Stimulated activated naive CD8-positive, alpha-beta T cell treated with anti-CD3 and anti-CD28 coated beads, Interleukin-15, Interleukin-2, amounts not matched to agents 100 ng/mL and 50 ng/mL, for 24 hours (primary cell): Measurements from ENCODE around the gene CAB39.
"Not testable (repeated sequence)": the region's sequence is repeated elsewhere in the genome, so short reads cannot be mapped to it uniquely, and the experiment has no call there.

Experiments used
- H3K27ac Mint-ChIP-seq: one replicate; pipeline ENCODE4 v1.8.0; 2021; ENCODE audit warnings: mild to moderate bottlenecking, mixed read lengths
- H3K27me3 Mint-ChIP-seq: one replicate; pipeline ENCODE4 v1.8.0; 2021; ENCODE audit warnings: mixed read lengths
- H3K36me3 Mint-ChIP-seq: one replicate; pipeline ENCODE4 v1.8.0; 2021; ENCODE audit warnings: low read depth, mixed read lengths
- H3K4me1 Mint-ChIP-seq: one replicate; pipeline ENCODE4 v1.8.0; 2021; ENCODE audit warnings: low read depth, mixed read lengths
- H3K4me3 Mint-ChIP-seq: one replicate; pipeline ENCODE4 v1.8.0; 2021; ENCODE audit warnings: mild to moderate bottlenecking, mixed read lengths
- H3K9me3 Mint-ChIP-seq: one replicate; pipeline ENCODE4 v1.8.0; 2021; ENCODE audit warnings: mixed read lengths

CAB39 gene

GRCh38 chr2:230695551-230695950 is 17.1 kb upstream of the CAB39 start:
- no peak overlapping the region for H3K27ac Mint-ChIP-seq
- no peaks in the 10 kb centered on the region for H3K36me3 Mint-ChIP-seq

GRCh38 chr2:230696670-230697069 is 16.0 kb upstream of the CAB39 start:
- Mint-ChIP-seq H3K27ac (no peak overlapping the region), H3K9me3 (no peaks in the 10 kb centered on the region), H3K27me3 (no peaks in the 10 kb centered on the region), H3K36me3 (no peaks in the 10 kb centered on the region), H3K4me3 (no peak overlapping the region), H3K4me1 (peaks cover 14% of the 10 kb centered on the region)

More at GRCh38 chr2:230695551-230695950, 17.1 kb upstream of the CAB39 start:
- H3K4me1 Mint-ChIP-seq, result peaks cover 14% of the 10 kb centered on the region
- H3K4me3 Mint-ChIP-seq, result no peak overlapping the region
- no peaks in the 10 kb centered on the region for H3K9me3 Mint-ChIP-seq
- H3K27me3 Mint-ChIP-seq, result no peaks in the 10 kb centered on the region

- Mint-ChIP-seq H3K27ac (no peak overlapping the region), H3K9me3 (peaks cover 4% of the 10 kb centered on the region), H3K4me3 (no peak overlapping the region)
These were observed 15.0 kb upstream of the CAB39 start for GRCh38 chr2:230697676-230698075.

GRCh38 chr2:230698753-230699152 is 13.9 kb upstream of the CAB39 start:
- H3K36me3 Mint-ChIP-seq, result peaks cover 11% of the 10 kb centered on the region
- H3K27ac Mint-ChIP-seq, H3K4me3 Mint-ChIP-seq, H3K27me3 Mint-ChIP-seq, H3K9me3 Mint-ChIP-seq: not testable (repeated sequence)
- H3K4me1 Mint-ChIP-seq, result peaks cover 14% of the 10 kb centered on the region

More at GRCh38 chr2:230697676-230698075, 15.0 kb upstream of the CAB39 start:
- H3K4me1 Mint-ChIP-seq, result peaks cover 14% of the 10 kb centered on the region
- H3K36me3 Mint-ChIP-seq, result peaks cover 7% of the 10 kb centered on the region
- H3K27me3 Mint-ChIP-seq, result no peaks in the 10 kb centered on the region

- Mint-ChIP-seq H3K36me3 (peaks cover 11% of the 10 kb centered on the region), H3K4me1 (peaks cover 9% of the 10 kb centered on the region), H3K4me3 (no peak overlapping the region), H3K27me3 (no peaks in the 10 kb centered on the region), H3K9me3 (peaks cover 7% of the 10 kb centered on the region), H3K27ac (peak overlapping the region; percentile 11)
These were observed 12.2 kb upstream of the CAB39 start for GRCh38 chr2:230700447-230700846.

- no peak overlapping the region for H3K27ac Mint-ChIP-seq
- peaks cover 9% of the 10 kb centered on the region for H3K4me1 Mint-ChIP-seq
- H3K9me3 Mint-ChIP-seq, result peaks cover 7% of the 10 kb centered on the region
- peaks cover 11% of the 10 kb centered on the region for H3K36me3 Mint-ChIP-seq
- H3K4me3 Mint-ChIP-seq, result no peak overlapping the region
- H3K27me3 Mint-ChIP-seq, result no peaks in the 10 kb centered on the region
These were observed 11.3 kb upstream of the CAB39 start for GRCh38 chr2:230701308-230701707.

- not testable (repeated sequence) for H3K4me3 Mint-ChIP-seq, H3K27me3 Mint-ChIP-seq, H3K27ac Mint-ChIP-seq, H3K4me1 Mint-ChIP-seq, H3K9me3 Mint-ChIP-seq
- H3K36me3 Mint-ChIP-seq, result peaks cover 11% of the 10 kb centered on the region
These were observed 10.2 kb upstream of the CAB39 start for GRCh38 chr2:230702457-230702856.

- Mint-ChIP-seq H3K9me3 (peaks cover 7% of the 10 kb centered on the region), H3K27ac (no peak overlapping the region), H3K4me3 (no peak overlapping the region), H3K4me1 (no peaks in the 10 kb centered on the region), H3K27me3 (no peaks in the 10 kb centered on the region), H3K36me3 (peaks cover 11% of the 10 kb centered on the region)
These were observed 9.1 kb upstream of the CAB39 start for GRCh38 chr2:230703514-230703913.

GRCh38 chr2:230706053-230706521 is 6.6 kb upstream of the CAB39 start:
- Mint-ChIP-seq H3K36me3 (peaks cover 11% of the 10 kb centered on the region), H3K27ac (no peak overlapping the region), H3K4me3 (no peak overlapping the region), H3K27me3 (no peaks in the 10 kb centered on the region), H3K4me1 (no peaks in the 10 kb centered on the region), H3K9me3 (peaks cover 7% of the 10 kb centered on the region)

GRCh38 chr2:230706966-230707365 is 5.7 kb upstream of the CAB39 start:
- peaks cover 7% of the 10 kb centered on the region for H3K9me3 Mint-ChIP-seq
- H3K27ac Mint-ChIP-seq, result no peak overlapping the region
- no peak overlapping the region for H3K4me3 Mint-ChIP-seq
- H3K36me3 Mint-ChIP-seq, result peaks cover 8% of the 10 kb centered on the region
- H3K27me3 Mint-ChIP-seq, result no peaks in the 10 kb centered on the region
- peaks cover 7% of the 10 kb centered on the region for H3K4me1 Mint-ChIP-seq

- Mint-ChIP-seq H3K4me3 (no peak overlapping the region), H3K27ac (peak overlapping the region; percentile 0), H3K36me3 (no peaks in the 10 kb centered on the region), H3K9me3 (no peaks in the 10 kb centered on the region), H3K27me3 (no peaks in the 10 kb centered on the region), H3K4me1 (peaks cover 13% of the 10 kb centered on the region)
These were observed 4.4 kb upstream of the CAB39 start for GRCh38 chr2:230708204-230708603.

GRCh38 chr2:230711224-230711623 is 1.4 kb upstream of the CAB39 start:
- H3K4me1 Mint-ChIP-seq, result peaks cover 31% of the 10 kb centered on the region
- no peaks in the 10 kb centered on the region for H3K9me3 Mint-ChIP-seq
- H3K36me3 Mint-ChIP-seq, result peaks cover 16% of the 10 kb centered on the region
- no peaks in the 10 kb centered on the region for H3K27me3 Mint-ChIP-seq
- H3K27ac Mint-ChIP-seq, result no peak overlapping the region
- no peak overlapping the region for H3K4me3 Mint-ChIP-seq

- Mint-ChIP-seq H3K27me3 (no peaks in the 10 kb centered on the region), H3K9me3 (no peaks in the 10 kb centered on the region), H3K4me1 (peaks cover 53% of the 10 kb centered on the region), H3K27ac (peak overlapping the region; percentile 86), H3K36me3 (peaks cover 21% of the 10 kb centered on the region), H3K4me3 (peak overlapping the region; percentile 88)
These were observed 891 bp downstream of the CAB39 start for GRCh38 chr2:230713331-230714135.

GRCh38 chr2:230714136-230714480 is 1.5 kb downstream of the CAB39 start:
- no peaks in the 10 kb centered on the region for H3K27me3 Mint-ChIP-seq
- peaks cover 21% of the 10 kb centered on the region for H3K36me3 Mint-ChIP-seq
- peak overlapping the region; percentile 88 for H3K4me3 Mint-ChIP-seq
- H3K9me3 Mint-ChIP-seq, result no peaks in the 10 kb centered on the region
- peak overlapping the region; percentile 86 for H3K27ac Mint-ChIP-seq
- H3K4me1 Mint-ChIP-seq, result peaks cover 59% of the 10 kb centered on the region

- Mint-ChIP-seq H3K4me1 (peaks cover 70% of the 10 kb centered on the region), H3K27me3 (no peaks in the 10 kb centered on the region), H3K9me3 (no peaks in the 10 kb centered on the region), H3K27ac (peak overlapping the region; percentile 84), H3K36me3 (peaks cover 25% of the 10 kb centered on the region), H3K4me3 (peak overlapping the region; percentile 88)
These were observed 2.6 kb downstream of the CAB39 start for GRCh38 chr2:230715201-230715600.

GRCh38 chr2:230716588-230716987 is 3.9 kb downstream of the CAB39 start:
- H3K27ac Mint-ChIP-seq, result peak overlapping the region; percentile 84
- no peaks in the 10 kb centered on the region for H3K9me3 Mint-ChIP-seq
- H3K27me3 Mint-ChIP-seq, result no peaks in the 10 kb centered on the region
- no peak overlapping the region for H3K4me3 Mint-ChIP-seq
- peaks cover 35% of the 10 kb centered on the region for H3K36me3 Mint-ChIP-seq
- peaks cover 79% of the 10 kb centered on the region for H3K4me1 Mint-ChIP-seq
